NCI-H774 (cell line): Measurements from ENCODE around the gene CCDC91.
"Not testable (repeated sequence)": the region's sequence is repeated elsewhere in the genome, so short reads cannot be mapped to it uniquely, and the experiment has no call there.

Experiments used
- DNase-seq: peaks from one replicate; lab custom pipeline; 2025; lab: John Stamatoyannopoulos, UW

The CCDC91 gene

DNA sequence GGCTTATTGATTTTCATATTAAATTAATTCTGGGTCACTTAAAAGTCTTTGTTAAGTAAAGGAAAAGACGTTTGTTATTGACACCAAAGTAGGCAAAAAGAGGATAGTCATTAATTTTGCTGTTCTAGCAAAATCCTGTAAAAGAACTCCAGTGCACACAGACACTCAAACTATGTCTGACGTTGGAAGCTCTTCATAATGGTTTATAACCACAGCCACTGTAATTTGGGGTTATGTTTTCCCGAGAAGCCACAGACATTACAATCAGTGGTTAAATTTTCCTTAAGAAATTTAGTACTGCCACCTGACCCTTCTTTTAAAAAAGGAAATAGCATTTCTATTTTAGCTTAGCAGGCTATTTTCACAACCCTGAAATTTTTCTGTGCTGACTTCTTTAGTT lies 267.5 kb downstream of the CCDC91 start:
- no peak for DNase-seq

DNA sequence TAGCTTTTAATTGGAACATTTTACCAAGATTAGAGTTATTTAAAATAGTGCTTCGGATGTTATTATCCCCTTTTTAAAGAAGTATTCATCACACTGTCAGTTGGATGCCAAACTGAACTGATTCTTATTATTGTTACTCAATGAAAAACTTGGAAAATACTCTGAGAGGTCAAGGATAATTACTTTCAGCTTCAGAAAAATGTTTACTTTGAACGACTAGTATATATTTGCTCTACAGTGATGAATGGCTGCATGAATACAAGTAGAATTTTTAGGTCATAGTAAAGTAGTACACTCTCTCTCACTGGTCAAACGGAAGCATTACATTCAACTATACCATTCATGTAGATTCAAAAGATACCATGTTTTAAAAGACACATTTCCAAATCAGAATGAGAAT lies 269.2 kb downstream of the CCDC91 start:
- no peak for DNase-seq

DNA sequence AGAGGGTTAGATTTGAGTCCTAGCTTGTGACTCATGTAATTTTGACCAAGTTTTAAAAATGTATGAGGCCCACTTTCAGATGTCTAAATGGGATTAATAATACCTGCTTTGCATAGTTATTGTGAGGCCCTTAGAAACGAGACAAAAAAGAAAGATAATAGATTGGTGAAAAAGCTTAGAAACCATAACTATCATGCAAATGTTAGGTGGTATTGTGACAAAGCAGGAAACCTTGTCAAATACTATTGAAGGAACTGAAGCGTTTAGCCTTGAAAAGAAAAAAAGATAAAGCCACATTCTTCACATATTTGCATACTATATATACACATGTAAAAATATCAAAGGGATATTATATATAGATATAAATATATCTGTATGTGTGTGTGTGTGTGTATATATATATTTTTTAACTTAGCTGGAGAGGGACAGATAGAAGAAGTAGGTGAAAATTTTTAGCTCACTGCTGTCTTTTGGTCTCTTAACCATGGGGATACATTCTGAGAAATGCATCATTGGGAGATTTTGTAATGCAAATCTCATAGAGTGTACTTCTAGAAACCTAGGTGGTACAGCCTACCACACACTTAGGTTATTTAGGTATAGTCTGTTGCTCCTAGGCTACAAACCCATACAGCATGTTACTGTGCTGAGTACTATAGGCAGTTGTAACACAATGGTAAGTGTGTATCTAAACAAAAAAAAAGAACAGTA lies 270.3 kb downstream of the CCDC91 start:
- no peak for DNase-seq

DNA sequence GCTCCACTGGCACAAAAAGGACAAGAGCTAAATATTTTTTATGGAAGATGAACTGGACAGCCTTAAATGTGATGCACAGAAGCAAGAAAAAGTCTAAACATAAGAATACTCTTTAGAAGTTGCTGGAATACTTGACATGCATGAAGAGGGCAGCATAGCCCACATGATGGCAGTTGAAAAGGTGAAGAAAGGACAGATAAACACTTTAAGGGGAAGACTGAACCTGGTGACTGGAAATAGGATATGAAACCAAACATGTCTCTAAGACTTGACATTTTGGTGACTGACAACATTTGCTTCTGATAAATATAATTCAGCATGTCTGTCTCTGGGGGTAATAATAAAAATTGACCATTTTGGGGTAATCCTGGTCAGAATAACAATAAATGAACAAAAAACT lies 273.1 kb downstream of the CCDC91 start:
- no peak for DNase-seq

DNA sequence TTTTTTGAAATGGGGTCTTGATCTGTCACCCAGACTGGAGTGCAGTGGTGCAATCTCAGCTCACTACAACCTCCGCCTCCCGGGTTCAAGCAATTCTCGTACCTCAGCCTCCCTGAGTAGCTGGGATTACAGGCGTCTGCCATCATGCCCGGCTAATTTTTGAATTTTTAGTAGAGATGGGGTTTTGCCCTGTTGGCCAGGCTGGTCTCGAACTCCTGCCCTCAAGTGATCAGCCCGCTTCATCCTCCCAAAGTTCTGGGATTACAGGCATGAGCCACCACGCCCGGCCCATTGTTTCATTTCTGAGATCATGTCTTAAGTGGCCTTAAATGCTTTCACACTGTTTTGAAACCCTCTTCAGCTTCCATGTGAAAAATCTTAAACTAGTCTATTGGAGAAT lies 281.5 kb downstream of the CCDC91 start:
- not testable (repeated sequence) for DNase-seq

DNA sequence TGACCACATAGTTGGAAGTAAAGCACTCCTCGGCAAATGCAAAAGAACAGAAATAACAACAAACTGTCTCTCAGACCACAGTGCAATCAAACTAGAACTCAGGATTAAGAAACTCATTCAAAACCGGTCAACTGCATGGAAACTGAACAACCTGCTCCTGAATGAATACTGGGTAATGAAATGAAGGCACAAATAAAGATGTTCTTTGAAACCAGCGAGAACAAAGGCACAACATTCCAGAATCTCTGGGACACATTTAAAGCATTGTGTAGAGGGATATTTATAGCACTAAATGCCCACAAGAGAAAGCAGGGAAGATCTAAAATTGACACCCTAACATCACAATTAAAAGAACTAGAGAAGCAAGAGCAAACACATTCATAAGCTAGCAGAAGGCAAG lies 285.9 kb downstream of the CCDC91 start:
- DNase-seq: not testable (repeated sequence)

DNA sequence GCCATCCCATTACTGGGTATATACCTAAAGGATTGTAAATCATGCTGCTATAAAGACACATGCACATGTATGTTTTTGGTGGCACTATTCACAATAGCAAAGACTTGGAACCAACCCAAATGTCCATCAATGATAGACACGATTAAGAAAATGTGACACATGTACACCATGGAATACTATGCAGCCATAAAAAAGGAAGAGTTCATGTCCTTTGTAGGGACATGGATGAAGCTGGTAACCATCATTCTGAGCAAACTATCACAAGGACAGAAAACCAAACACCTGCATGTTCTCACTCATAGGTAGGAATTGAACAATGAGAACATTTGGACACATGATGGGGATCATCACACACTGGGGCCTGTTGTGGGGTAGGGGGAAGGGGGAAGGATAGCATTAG lies 288.8 kb downstream of the CCDC91 start:
- DNase-seq: not testable (repeated sequence)

DNA sequence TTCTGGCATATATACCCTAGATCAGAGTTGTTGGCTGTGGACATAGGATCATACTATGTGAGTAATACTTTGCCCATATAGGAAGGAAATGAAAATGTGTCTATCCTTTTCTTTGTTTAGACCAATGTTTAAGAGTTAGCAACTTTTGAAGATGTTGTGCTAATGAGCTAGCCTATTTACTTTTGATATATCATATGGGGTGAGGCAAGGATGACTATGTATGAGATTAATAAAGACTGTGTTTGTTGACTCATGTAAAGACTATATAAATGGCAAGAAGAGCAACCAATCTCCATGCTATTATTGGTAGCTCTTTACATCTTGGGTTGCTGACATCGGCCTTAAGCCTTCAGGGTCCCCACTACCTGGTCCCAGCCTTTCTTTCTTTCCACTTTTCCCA lies 289.4 kb downstream of the CCDC91 start:
- DNase-seq: no peak

DNA sequence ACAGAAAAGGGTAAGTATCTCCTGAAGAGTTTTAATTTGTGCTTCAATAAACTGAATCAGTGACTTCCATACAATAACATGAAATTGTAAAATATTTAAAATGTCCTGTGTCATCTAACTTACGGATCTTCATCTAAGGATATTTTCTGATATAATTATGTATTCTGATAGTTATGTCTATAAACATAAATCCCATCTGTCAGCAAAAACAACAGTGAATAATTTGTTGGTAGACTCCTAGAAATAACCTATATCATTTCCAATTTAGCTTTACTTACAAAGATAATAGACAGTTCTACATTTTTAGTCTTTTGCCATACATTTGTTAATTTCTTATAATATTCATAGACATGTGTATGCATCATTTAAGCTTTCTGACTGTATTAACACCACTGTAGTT lies 293.9 kb downstream of the CCDC91 start:
- no peak for DNase-seq

DNA sequence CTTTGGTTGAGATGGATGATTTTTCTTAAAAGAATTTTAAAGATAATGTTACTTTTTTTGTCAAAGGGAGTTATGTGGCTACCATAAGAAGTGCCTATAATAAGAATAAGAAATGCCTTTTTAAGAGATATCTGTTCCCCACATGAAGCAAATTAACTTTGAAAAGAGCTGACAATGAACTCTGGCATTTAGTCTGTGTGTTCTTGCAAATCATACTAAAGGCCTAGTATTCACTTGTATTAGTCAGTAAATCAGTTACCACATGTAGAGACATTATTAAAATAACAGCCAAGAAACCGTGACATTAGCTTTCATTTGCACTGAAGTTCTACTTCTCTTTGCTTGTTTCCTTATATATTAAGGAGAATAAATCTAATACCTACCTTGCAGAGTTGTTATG lies 296.3 kb downstream of the CCDC91 start:
- no peak for DNase-seq

DNA sequence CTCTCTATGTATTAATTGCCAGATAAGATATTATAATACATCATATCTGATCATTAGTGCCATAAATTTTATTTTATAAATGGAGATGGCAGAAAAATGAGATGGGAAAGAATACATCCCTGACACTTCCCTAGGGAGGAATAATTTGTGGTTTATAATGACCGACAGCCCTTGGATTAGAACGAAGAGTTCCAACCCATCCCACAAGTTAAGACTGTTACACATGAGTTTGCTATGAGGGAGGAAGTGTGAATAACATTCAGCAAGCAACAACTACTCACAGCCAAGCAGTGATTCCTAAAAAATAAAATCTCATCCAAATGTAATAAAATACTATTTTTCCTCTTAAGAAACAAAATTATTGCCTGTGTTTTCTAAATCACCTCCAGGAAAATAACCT lies 299.0 kb downstream of the CCDC91 start:
- DNase-seq: no peak

DNA sequence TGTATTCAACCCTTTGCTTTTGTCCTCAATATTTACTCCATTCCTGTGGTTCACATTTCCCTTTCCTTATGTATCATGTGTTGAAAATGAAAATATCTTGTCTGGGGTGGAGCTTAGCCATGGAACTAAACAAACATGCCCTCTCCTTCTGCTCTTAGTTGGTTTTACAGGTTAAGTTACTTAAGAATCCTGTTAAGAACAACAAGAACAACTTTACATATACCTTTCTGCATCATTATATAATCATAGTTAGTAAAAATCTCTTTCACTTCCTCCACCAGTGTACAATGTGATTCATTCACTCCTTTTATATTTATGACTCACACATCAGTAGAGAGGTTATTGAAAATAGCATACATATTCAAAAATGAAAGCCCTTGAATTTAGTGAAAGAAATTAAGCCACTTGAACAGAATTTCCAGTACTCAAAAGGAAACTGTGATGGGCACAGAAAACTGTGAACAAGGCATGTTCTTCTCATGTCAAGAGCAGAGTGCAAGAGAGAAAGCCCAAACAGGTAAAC lies 307.7 kb downstream of the CCDC91 start:
- no peak for DNase-seq

DNA sequence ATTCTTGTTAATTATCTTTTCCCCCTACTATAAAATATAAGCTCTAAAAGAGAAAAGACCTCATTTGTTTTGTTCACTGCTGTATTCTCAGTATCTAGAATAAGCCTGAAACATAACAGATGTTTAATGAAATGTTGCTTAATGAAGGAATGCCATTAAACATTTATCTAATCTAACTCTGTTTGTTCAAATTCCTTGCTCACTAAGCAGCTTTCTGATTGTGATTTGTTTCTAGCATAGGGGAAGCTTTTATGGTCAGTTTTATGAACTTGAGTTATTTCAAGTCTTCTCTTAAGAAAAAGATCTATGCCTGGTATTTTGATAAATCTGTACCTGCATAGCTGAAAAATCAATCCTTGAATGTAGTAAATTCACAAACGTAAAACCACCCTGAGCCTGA lies 308.6 kb downstream of the CCDC91 start:
- DNase-seq: no peak

DNA sequence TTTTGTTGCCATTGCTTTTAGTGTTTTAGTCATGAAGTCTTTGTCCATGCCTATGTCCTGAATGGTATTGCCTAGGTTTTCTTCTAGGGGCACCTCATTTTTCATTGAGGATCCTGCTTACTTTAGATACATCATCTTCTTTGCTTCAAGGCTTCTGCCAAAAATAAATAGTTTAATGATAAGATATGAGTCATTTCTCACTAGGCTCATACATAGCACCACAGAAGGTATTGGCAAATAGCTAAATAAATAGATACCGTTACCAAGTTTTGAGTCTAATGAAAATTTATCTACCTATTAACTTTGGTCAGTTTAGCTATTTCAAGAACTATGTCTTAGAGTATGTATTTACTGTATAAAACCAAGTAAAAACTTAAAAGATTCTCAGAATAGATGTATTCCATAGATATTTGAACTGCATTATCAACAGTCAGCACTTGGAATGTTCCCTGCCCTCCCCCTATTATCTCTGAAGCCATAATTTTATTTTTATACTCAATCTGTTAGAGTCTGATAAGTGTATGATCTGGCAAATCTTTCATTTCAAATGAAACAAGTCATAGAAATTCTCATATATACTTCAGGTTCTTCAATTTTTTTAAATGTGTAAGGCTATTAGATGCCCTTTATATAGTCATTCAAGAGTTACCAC lies 310.2 kb downstream of the CCDC91 start:
- no peak for DNase-seq

DNA sequence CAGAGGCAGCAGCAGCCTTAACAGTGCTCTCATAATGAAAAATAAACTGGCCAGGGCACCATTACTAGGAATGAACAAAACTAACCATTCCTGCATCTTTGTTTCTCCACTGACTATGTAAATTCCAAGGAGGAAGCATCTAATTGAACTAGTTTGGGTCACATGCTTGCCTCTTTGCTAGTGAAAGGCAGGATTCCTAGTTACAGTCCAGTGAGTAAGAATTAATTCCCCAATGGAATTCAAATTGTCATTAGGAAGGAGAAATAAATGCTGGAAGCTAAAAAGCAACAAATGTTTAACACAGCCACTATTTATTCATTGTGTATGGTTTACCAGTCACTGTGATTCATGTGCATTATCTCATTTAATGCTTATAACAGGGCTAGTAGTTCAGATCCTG lies 316.0 kb downstream of the CCDC91 start:
- DNase-seq: no peak

DNA sequence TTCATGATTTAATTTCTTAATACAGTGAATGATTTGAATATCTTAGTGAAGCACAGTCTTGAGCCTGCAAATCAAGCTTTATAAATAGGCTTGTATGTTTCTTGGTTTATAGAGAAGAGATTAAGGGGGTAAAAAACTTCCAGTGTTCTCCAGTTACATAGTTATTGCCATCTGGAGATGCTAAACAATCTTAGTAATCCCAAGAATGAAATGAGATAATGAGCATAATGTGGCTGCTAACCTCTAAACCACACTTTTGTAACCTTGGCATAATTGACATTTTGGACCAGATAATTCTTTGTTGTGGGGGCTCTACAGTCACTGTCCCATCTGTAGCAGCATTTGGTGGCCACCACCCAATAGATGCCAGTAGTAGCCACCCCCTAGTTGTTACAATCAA lies 316.8 kb downstream of the CCDC91 start:
- DNase-seq: no peak

DNA sequence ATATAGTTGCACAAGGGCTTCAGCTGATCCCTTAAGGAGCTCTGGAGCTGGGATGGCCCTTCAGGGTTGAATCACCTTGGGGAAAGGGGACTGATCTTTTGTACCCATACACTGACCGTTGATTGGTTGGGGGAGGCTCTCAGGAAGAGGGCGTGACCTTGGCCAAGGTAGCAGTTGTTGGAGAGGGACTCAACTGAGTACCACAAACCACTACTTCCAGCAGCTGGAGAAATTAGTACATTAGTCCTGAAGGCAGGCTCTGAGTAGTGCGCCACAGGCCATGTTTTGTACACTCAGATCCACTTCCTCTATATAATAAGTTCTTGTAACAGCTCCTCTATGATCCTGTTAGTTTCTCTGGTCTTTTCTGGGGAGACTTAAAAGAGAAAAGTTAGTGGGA lies 317.6 kb downstream of the CCDC91 start:
- no peak for DNase-seq

DNA sequence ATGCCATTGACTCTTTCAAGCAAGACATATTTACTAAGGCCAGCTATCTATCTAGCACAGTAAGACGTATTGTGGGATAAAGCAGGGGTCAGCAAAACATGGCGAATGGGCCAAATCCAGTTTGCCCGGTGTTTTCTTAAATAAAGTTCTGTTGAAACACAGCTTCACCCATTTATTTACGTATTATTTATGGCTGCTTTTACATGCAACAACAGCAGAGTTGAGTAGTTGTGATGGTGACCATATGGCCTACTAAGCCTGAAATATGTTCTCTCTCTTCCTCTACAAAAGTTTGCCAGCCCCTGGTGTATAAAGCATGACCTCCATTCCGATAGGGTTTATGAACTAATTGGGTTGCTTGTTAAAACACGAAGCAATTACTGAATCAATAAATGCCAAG lies 322.1 kb downstream of the CCDC91 start:
- DNase-seq: no peak

DNA sequence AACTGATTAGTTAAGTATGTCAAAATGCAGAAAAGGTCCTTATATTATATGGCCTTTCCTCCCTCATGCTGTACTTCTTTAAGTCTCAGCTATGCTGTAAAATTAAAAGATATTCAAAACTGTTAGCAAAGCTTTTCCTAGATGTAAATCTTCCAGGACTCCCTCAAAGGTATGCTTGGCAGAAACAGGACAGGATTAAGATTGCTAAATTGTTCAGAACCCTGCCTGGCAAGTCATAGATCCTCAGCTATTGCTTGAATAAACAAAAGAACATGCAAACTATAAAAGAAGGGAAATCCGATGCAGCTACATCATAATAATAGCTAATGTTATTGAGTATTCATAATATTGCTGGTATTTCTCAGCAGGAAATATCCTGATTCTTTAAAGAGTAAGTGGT lies 322.6 kb downstream of the CCDC91 start:
- DNase-seq: no peak

DNA sequence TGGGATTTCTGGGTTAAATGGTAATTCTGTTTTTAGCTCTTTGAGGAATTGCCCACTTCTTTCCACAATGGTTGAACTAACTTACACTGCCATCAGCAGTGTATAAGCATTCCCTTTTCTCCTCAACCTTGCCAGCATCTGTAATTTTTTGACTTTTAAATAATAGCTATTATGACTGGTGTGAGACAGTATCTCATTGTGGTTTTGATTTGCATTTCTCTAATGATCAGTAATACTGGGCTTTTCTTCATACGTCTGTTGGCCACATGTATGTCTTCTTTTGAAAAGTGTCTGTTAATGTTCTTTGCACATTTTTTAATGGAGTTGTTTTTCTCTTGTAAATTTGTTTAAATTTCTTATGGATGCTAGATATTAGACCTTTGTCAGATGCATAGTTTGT lies 323.7 kb downstream of the CCDC91 start:
- DNase-seq: no peak

DNA sequence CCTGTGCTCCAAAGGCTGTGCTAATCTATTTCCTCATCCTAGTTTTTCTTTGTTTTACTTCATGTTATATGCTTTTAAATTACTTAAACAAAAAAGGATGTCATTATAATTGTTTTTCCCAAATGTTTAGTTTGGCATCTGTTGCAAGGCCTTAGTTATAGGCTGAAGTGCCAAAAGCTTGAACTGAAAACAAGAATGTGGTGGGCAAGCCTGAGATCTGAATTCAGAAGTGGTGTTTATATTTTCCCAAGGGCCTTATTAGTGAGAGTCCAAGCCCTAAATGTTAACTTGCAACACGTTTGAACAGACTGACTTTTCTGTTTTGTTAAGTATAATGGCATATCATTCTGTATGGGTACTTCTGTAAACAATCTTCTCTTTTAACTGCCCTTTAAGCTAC lies 326.8 kb downstream of the CCDC91 start:
- DNase-seq: peak; percentile 47

DNA sequence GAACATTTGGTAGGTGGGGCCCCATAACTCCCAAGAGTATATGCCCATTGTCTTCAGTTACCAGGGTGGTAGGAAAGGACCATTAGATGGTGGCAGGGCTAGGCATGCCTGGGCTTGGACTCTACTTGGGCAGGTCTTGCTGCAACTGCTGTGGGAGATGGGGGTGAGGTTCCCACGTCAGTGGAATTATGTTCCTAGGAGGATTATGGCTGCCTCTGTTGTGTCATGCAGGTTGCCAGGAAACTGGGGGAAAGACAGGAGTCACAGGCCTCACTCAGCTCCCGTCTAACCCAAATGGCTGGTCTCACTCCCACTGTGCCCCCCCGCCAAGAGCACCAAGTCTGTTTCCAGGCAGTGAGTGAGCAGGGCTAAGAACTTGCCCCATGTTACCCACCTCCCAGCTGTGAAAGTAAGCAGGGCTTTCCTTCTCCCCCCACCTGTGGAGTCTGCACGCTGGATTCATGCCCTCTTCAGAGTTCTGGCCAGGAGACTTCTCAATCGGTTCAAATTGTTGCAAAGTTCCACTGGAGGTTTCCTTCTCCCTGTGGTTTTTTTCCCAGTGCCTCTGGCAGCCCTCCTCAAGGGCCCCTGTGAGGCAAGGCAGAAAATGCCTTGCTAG lies 337.5 kb downstream of the CCDC91 start:
- DNase-seq: no peak

DNA sequence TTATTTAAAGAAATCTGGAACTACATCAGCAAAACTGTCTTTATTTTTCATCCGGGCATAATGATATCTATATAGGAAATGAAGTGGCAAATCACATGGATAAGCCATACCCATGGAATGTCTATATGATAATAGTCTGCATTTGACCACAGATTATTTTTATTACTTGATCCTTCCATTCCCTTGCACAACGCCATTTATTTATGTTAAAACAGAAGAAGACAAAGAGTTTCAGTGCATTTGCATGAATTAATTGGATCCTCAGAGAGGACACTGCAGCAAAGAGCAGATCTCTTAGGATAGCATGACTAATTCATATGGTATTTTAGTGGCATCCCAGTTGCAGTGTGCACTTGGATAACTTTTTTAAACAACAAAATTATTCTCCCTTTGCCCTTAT lies 345.0 kb downstream of the CCDC91 start:
- no peak for DNase-seq
